Measurements from ENCODE around the gene SIGMAR1.

Gene SIGMAR1

DNA sequence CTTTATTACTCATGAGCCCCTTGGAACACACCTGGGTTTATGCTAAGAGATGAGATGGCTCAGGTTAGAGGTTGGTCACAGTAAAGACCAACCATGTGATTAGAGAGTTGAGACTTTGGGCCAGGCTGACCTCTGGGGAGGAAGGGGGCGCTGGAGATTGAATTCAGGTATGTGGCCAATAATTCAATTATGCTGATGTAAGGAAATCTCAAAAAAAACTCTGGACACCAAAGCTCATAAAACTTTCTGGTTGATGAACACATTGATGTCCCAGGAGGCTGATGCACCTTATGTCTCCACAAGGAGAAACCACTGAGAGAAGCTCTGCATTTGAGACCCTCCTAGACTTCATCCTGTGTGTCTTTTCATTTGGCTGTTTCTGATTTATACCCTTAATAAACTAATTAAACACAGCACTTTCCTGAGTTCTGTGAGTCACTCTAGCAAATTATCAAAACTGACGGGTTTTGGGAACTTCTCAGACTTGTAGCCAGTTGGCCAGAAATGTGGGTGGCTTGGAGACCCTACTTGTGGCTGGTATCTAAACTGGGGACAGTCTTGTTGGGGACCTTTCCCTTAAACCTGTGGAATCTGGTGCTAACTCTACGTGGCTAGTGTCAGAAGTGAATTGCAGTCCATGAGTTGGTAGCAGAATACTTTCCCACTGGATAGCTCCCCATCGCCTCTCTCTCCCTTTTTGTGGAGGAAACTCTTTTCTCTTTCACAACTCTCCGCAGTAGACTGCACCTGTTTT, 32.4 kb upstream of the SIGMAR1 start:
- Histone ChIP-seq H4K20me1 (ENCODE audit: low read depth, low read length) (no peaks in the 10 kb centered on the region), H3K4me2 (ENCODE audit: low read depth, low read length, poor library complexity, severe bottlenecking) (no peak overlapping the region), H3K79me2 (ENCODE audit: insufficient read depth, low read length) (no peaks in the 10 kb centered on the region), H3K4me3 (ENCODE audit: insufficient read depth, low read length, poor library complexity, severe bottlenecking) (no peak overlapping the region), H3K27ac (ENCODE audit: low read depth, low read length) (no peak overlapping the region), H3K9ac (ENCODE audit: low read length) (no peak overlapping the region), H3F3A (ENCODE audit: insufficient read depth) (peaks cover 10% of the 10 kb centered on the region), H3K9me2 (replicated peaks; ENCODE audit: insufficient read depth, low read length) (no peaks in the 10 kb centered on the region), H2AFZ (ENCODE audit: low read depth, low read length, severe bottlenecking) (no peak overlapping the region), H3K9me3 (ENCODE audit: insufficient read depth, low read length) (no peaks in the 10 kb centered on the region), H3K27me3 (ENCODE audit: low read length) (no peaks in the 10 kb centered on the region), H3K36me3 (ENCODE audit: low read length) (no peaks in the 10 kb centered on the region)
- TF ChIP-seq, protein P1, sequence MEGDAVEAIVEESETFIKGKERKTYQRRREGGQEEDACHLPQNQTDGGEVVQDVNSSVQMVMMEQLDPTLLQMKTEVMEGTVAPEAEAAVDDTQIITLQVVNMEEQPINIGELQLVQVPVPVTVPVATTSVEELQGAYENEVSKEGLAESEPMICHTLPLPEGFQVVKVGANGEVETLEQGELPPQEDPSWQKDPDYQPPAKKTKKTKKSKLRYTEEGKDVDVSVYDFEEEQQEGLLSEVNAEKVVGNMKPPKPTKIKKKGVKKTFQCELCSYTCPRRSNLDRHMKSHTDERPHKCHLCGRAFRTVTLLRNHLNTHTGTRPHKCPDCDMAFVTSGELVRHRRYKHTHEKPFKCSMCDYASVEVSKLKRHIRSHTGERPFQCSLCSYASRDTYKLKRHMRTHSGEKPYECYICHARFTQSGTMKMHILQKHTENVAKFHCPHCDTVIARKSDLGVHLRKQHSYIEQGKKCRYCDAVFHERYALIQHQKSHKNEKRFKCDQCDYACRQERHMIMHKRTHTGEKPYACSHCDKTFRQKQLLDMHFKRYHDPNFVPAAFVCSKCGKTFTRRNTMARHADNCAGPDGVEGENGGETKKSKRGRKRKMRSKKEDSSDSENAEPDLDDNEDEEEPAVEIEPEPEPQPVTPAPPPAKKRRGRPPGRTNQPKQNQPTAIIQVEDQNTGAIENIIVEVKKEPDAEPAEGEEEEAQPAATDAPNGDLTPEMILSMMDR (IDR thresholded peaks at IDR 0.05; ENCODE audit: insufficient read depth, low read length, poor library complexity, severe bottlenecking), result no peak
- TF ChIP-seq EZH2phosphoT487 (conservative IDR thresholded peaks at IDR 0.05; ENCODE audit: low read length), result no peak

DNA sequence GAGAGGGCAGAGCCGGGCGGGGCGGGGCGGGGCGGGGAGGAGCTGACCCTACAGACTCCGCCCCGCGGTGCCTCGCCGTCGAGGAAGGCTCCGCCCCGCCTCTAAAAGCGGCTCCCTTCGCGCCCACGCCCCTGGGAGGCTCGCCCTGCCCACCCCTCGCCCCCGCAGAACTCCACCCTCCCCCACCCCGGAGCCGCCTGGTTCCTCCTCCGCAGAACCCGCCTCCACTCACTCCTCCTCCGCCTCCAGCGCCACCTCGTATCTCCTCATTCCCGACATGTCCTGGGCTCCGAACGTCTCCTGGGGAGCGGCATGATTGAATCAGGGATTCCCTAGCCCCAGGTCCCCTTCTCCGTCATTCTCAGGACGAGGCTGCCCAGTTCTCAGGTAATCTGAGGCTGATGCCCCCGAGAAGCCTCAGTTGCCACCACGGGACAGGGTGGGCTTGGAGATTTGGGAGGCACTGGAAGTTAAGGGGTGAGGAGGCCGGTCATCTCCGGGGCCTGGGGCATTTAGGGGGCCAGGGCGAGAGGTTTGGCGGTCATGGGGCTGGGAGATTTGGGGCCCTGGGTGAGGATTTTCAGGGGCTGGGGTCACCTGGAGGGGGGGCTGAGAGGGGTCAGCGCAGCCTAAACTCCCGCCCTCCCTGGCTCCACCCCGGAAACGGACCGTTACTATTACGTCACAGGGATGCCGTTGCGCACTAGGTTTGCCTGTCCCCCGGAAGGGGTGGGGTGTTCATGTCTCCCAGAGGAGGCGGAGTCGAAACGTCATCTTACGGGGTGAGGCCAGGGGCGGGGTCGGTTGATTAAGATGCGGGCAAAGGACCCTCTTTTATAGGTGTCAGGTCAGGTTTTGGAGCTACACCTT, 28.0 kb upstream of the SIGMAR1 start:
- Histone ChIP-seq H3K36me3 (ENCODE audit: low read length) (no peaks in the 10 kb centered on the region), H3K79me2 (ENCODE audit: insufficient read depth, low read length) (no peaks in the 10 kb centered on the region), H2AFZ (ENCODE audit: low read depth, low read length, severe bottlenecking) (peak overlapping the region; percentile 91), H3F3A (ENCODE audit: insufficient read depth) (peaks cover 16% of the 10 kb centered on the region), H4K20me1 (ENCODE audit: low read depth, low read length) (no peaks in the 10 kb centered on the region), H3K4me3 (ENCODE audit: insufficient read depth, low read length, poor library complexity, severe bottlenecking) (peak overlapping the region; percentile 86), H3K4me2 (ENCODE audit: low read depth, low read length, poor library complexity, severe bottlenecking) (peak overlapping the region; percentile 81), H3K9me2 (replicated peaks; ENCODE audit: insufficient read depth, low read length) (no peaks in the 10 kb centered on the region), H3K9me3 (ENCODE audit: insufficient read depth, low read length) (no peaks in the 10 kb centered on the region), H3K27me3 (ENCODE audit: low read length) (no peaks in the 10 kb centered on the region), H3K9ac (ENCODE audit: low read length) (peak overlapping the region; percentile 75), H3K27ac (ENCODE audit: low read depth, low read length) (peak overlapping the region; percentile 72)
- TF ChIP-seq, protein P1 (IDR thresholded peaks at IDR 0.05; ENCODE audit: insufficient read depth, low read length, poor library complexity, severe bottlenecking), result no peak
- TF ChIP-seq EZH2phosphoT487 (conservative IDR thresholded peaks at IDR 0.05; ENCODE audit: low read length), result no peak

DNA sequence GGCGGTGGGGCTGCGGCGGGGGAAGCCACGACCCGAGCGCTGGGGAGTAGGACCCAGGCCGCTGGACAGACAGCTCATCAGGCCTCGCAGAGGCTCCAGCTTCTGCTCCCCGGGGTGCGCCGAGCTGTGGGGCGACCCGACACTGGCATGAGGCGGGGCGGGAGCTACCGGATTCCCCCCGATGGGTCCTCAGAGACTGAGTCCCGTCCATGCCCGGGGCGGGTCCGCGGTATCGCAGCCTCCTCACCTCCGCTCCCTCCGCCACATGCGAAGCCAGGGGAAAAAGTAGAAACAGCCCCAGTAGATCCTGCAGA, 27.4 kb upstream of the SIGMAR1 start:
- H4K20me1 ChIP-seq (ENCODE audit: low read depth, low read length), result no peaks in the 10 kb centered on the region
- H3K9me3 ChIP-seq (ENCODE audit: insufficient read depth, low read length), result no peaks in the 10 kb centered on the region
- peak overlapping the region; percentile 54 for H3K4me3 ChIP-seq (ENCODE audit: insufficient read depth, low read length, poor library complexity, severe bottlenecking)
- peaks cover 16% of the 10 kb centered on the region for H3F3A ChIP-seq (ENCODE audit: insufficient read depth)
- TF ChIP-seq EZH2phosphoT487 (conservative IDR thresholded peaks at IDR 0.05; ENCODE audit: low read length), result no peak
- TF ChIP-seq, protein P1 (IDR thresholded peaks at IDR 0.05; ENCODE audit: insufficient read depth, low read length, poor library complexity, severe bottlenecking), result no peak
- H3K36me3 ChIP-seq (ENCODE audit: low read length), result no peaks in the 10 kb centered on the region
- H3K27me3 ChIP-seq (ENCODE audit: low read length), result no peaks in the 10 kb centered on the region
- peak overlapping the region; percentile 3; the same call in 1 of the 2 replicates for H3K27ac ChIP-seq (ENCODE audit: low read depth, low read length)
- no peaks in the 10 kb centered on the region for H3K79me2 ChIP-seq (ENCODE audit: insufficient read depth, low read length)
- H3K4me2 ChIP-seq (ENCODE audit: low read depth, low read length, poor library complexity, severe bottlenecking), result peak overlapping the region; percentile 81
- peak overlapping the region; percentile 91 for H2AFZ ChIP-seq (ENCODE audit: low read depth, low read length, severe bottlenecking)
- H3K9me2 ChIP-seq (replicated peaks; ENCODE audit: insufficient read depth, low read length), result no peaks in the 10 kb centered on the region
- peak overlapping the region; percentile 52 for H3K9ac ChIP-seq (ENCODE audit: low read length)

All from SU-DHL-6 (cell line).